Activated CD4-positive, alpha-beta T cell treated with anti-CD3 and anti-CD28 coated beads, Interleukin-2, amount 50 U/mL, for 24 hours (primary cell): ENCODE measurements around the gene LMO1.

Source experiments
- DNase-seq, 2 donors: peaks; one replicate each; pipeline ENCODE4 v3.0.0-alpha.2; 2020; ENCODE audit warnings: low read depth in 1 of 2, low spot score in 1 of 2

Gene LMO1

GRCh38 chr11:8229299-8230177, 34.1 kb downstream of the LMO1 start:
- DNase-seq = no peak

GRCh38 chr11:8228231-8228630, 35.4 kb downstream of the LMO1 start:
- DNase-seq = no peak

DNA sequence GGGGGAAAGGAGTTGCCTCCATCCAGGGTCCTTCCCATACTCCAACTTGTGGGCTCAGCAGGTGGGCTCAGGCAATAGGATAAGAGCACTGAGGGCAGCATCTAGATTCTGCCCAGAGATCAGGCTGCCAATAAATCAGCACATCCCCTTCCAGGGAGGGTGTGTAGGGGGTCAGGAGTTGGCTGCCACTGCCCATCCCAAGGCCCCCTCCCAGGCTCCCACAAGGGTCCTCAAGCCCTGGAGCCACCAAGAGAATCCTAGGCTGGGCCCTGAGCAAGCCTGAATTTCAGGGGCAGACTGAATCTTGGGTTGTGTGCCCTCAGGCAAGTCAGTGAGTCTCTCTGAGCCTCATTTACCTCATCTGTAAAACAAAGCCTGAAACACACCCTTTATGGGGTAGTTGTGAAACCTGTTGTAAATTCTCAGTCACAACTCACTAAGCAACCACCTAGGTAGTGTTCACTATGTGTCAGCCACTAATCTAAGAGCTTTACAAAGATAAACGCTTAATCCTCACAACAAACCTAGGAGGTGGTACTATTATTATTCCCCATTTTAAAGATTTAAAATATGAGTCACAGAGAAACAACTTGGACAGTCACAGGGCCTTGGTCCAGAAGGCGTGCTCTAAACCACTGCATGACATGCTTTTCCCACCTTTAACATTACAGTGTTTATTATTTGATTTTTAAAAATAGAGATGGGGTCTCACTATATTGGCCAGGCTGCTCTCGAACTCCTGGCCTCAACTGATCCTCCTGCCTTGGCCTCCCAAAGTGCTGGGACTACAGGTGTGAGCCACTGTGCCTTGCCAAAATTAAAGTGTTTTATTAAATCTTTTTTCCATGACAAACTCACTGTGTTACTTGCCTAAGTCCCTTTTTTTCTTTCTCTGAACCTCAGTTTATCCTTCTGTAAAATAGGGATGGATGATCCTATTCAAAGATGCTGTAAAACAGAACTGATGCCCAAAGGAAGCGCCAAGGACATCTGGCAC, 36.2 kb downstream of the LMO1 start:
- DNase-seq = no peak

DNA sequence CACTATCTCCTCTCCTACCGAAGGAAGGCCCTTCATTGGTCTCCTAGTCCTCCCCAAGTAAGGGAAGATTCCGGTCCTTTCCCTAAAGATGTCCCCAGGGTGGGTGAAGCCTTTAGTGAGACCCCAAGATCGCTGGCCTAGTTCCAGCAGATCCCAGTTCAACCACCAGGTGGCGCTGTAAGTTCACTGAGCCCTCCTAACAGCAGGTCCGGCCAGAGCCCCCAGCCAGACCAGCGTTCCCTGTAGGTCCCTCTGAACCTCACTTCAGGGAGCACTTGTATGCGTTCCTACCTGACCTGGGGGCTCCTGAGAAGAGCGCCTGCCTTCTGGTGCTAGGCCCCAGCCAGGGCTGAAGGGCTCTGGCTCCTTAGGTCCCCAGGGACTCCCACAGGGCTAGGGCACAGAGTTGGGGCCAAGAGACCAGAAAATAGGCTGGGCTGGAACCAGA, 38.1 kb downstream of the LMO1 start:
- DNase-seq = peak; percentile 55 to 58

DNA sequence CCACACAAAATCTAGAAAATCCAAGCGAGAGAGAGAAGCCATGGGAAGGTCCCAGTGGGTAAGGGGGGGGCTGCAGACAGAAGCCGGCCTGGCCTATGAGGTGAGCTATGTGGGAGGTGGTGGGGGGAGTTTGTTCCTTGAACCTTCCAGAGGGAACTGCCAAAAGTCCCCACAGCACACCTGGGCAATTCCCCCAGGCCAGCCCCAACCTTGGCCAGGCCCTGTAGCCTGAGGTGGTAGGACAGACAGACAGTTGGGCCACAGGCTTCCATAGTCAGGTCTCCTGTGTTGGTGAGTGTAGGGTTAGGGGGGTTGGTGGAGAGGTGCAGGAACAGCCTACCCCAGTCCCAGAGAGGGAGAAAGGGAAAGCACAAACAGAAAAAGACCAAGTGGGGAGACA, 39.0 kb downstream of the LMO1 start:
- no peak for DNase-seq

DNA sequence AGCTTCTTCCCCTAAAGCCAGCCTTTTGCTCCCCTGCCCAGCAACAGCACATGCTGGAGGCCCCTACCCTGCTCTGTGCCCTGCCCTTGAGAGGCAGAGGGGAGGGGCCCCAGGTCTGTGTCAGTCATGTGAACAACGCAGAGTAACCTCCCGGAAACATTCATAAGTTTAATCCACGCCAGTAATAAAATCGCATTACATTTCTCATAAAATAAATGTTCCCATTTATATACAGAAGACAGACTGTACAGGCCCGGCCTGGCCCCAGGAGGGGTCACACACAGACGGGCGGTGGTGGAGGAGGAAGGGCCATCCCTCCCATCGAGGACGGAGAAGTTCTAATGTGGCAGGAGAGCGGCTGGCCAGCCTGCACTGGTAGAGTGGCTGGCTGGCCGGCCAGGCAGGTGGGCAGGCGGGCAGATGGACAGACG, 39.5 kb downstream of the LMO1 start:
- no peak for DNase-seq

DNA sequence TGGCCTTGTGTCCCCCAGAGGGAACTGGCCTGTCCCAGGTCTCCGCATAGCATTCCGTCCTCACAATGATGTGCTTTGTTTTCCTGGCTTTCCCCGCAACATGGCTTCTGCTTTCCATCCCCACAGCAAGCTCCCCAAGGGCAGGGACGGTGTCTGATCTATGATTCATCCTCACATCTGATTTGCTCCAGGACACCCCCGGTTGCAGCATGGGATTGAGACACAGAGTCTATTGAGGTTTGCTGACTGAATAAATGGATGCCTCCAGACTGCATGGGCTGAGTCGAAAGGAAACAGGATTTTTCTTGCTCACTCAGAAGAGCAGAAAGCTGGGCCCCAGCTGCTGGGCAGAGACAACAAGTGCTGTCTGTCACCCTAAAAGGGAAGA, 40.2 kb downstream of the LMO1 start:
- no peak for DNase-seq

- DNase-seq = no peak
These were observed 40.7 kb downstream of the LMO1 start for GRCh38 chr11:8222820-8223512.

DNA sequence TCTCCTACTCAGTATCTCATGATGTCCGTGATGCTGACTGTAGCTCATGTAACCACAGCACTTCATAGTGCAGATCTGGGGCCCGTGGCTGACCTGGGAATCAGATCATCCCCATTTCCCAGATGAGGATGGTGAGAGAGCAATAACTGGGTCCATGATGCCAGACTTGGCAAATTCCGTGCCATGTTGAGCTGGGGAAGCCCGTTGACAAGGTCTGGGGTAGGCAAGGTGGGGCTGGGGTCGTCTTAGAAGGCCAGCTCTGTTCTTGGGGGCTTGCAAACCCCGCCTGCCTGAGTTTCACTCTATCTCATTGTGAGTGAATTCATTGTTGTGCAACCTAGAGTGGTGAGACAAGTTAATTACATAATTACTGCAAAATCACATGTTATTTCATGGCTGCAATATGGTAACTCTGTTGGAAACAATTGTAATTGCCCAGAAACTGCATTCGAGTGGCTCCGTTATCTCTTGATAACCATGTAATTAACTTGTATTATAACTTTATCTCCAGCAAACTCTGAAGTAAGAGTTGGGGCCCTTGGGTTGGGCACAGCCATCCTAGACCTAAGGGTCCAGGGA, 41.7 kb downstream of the LMO1 start:
- DNase-seq = no peak

DNA sequence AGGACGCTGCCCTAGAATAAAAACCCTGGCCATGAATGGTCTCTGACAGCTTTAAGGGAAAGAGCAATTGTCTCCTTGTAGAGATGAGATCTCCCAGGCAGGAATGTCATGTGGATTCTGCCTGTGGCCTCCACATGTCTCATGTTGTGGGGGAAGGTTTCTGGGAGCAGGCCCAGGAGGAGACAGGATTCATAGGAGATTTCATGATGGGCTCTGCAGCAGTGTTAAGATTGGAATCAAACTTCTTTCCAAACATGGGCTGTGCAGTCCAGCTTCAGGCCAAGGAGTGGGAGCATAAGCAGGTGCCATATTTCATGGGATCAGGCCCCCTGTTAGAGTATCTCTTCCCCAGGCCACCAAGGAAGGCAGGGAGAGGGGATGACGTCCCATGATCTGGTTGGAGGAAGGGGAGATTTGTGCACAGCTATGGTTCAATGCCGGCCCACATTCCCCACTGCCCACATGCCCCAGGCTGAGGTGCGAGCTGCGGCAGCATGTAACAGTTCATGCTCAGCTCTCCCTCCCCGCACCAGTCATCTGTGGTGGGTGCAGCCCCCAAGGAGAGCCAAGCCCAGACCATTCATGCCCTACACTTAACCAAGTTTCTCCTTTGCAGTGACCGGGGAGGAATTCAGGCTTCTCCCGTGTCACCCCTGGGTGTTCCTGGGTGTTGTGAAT, 42.5 kb downstream of the LMO1 start:
- DNase-seq = no peak

- no peak for DNase-seq
These were observed 43.2 kb downstream of the LMO1 start for GRCh38 chr11:8220261-8221045.

DNA sequence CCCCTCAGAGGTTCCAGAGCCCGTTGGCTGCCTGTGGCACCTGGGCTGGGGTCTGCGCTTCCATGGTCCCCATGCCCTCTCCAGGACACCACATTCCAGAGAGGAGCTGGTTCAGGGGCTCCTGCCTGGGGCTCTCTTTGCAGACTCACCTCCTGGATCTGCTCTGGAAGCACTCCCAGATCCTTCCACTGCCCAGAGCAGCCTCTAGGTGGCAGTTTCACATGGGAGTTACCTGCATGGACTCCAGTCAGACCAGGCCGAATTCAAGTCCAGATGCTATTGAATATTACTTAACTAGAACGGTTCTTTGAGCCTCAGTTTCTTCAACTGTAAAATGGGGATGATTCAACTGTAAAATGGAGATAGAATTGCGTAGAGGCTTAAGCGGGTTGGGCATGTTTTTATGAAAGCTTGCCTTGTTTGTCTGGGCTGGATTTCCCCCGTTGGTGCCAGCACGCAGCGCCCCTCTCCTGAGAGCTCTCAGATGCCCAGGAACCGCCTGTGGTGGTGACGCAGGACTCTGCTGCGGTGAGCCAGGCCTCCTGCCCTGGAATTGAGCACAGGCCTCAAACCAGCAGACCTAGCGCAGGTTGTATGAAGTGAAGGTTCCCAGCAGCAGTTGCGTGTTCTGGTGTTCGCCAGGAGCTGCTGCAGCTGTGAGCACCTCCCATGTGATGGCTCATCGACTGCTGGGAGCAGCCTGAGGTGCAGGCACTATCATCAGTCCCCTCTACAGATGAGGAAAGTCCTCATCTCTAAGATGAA, 44.2 kb downstream of the LMO1 start:
- no peak for DNase-seq

DNA sequence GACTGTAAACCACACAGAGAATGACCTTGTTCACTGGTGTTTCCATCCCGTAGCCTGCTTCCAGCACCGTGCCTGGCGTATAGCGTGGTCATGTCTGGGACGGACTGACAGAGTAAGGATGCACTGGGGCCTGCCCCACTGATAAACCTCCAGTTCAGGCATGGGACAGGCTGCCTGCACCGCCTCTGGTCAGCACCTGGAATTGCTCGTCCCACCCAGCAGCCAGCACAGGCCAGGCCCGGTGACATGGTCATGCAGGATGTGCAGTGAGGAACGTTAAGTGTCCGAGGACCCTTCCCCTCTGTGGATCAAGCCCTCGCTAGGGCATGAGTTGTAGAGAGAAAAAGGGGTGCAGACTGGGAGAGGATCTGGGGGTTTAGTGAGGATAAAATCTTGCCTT, 44.8 kb downstream of the LMO1 start:
- no peak for DNase-seq

DNA sequence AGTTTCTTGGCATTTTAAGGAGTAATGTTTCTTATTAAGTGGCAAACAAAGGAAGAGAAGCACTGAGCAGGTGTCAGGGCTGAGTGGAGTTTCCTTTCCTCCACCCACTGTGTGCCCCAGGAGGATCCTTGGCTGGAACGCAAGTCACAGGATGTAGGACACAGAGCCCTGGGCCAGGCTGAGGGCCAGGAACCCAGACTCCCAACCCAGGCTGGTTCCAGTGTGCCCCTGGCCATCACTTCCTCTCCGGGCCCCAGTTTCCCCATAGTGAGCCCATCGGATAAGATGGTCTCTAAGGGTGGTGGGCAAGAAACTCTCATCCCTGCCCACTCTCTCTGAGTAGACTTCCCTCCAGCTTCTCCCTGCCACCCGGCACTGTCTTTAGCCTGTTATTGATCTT, 45.3 kb downstream of the LMO1 start:
- no peak for DNase-seq

DNA sequence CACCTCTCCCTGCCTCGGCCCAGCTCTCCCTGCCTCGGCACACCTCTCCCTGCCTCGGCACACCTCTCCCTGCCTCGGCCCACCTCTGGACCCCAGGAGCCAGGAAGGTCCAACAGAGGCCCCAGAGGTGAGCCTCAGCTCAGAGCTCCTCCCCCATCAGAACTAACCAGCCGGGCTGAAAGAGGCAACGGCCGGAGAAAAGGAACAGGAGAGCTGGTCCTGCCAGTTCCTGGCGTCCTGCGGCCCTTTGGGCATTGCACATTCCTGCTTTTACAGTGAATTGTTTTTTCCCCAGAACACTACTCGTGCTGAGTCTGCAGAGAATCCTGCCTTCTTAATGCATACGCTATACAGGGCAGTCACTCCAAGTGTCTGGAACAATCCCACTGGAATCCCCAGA, 45.8 kb downstream of the LMO1 start:
- DNase-seq = no peak

GRCh38 chr11:8217136-8217535, 46.5 kb downstream of the LMO1 start:
- no peak for DNase-seq

- no peak for DNase-seq
These were observed 50.3 kb downstream of the LMO1 start for GRCh38 chr11:8213376-8213775.

DNA sequence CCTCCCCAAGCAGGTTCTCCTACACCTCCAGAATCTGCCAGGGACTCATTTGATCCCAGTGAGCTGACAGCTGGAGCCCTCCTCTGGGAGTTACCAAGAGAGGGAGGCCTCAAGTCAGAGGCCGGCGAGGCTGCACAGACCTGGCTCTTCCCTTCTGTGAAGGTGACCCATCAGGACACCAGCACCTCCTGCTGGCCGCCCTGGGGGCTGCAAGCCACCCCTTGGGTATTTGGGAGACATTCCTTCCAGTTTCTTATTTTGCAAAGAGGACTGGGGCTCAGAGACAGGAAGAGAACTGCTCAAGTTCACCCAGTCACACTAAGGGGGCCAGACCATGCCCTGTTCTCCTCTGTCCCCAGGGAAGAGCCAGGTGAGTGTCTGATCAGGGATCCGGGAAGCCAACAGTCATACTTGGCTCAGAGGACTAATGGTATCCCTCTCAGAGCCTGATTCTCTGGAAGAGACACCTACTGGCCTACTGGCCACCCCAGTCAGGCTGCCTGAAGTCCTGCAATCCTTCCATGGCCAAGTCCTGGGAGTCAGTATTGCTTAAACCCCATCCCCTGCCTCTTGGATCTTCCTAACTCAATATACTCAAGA, 54.4 kb downstream of the LMO1 start:
- no peak for DNase-seq
